ENCODE measurements around the gene NINJ1. TPM values are rescaled to one million over a fixed set of nuclear protein-coding genes. Genes with fewer than 3 reads are reported as not detected.

NINJ1 gene
- total and polyA plus RNA-seq, 2 of the 8 experiments (the other 6 are each of a cell fraction or from before 2014, with no cell fraction given), result 28.2 to 65.6 TPM

- peak overlapping the region in 3 of 4 experiments; percentile 53 to 86 (median 61); a peak in 4 of 8 replicates for H3K4me3 ChIP-seq (ENCODE audit: extremely low read depth in 1 of 4, insufficient read depth in 2 of 4, low read depth in 3 of 4, low read length in 4 of 4)
- CTCF ChIA-PET (ENCODE audit: partially characterized antibody), result interaction anchor here (0.8 to 2.3 kb wide), 6 partner anchors 8 to 119 kb away, joined by 3 to 7 read pairs (median 3); no protein-coding TSS in a partner anchor
- TF ChIP-seq TAF1 (IDR thresholded peaks at IDR 0.05; ENCODE audit: low read depth, low read length) (no peak), POU5F1 (IDR thresholded peaks at IDR 0.05; ENCODE audit: low read depth, low read length) (no peak), RNF2 (IDR thresholded peaks at IDR 0.05; ENCODE audit: borderline replicate concordance, low read depth, low read length, missing control alignments, poor library complexity, severe bottlenecking) (no peak), SAP30 (IDR thresholded peaks at IDR 0.05; ENCODE audit: insufficient read depth, insufficient replicate concordance, low read length) (no peak), SIX5 (IDR thresholded peaks at IDR 0.05; ENCODE audit: low read depth, low read length) (no peak), NANOG (IDR thresholded peaks at IDR 0.05; ENCODE audit: insufficient read depth, low read depth, low read length, poor library complexity, severe bottlenecking) (no peak), SUZ12 (IDR thresholded peaks at IDR 0.05; ENCODE audit: low read length) (no peak), KDM1A (IDR thresholded peaks at IDR 0.05; ENCODE audit: borderline replicate concordance, low read length) (no peak), TAF7 (optimal IDR thresholded peaks at IDR 0.05; ENCODE audit: borderline replicate concordance, low read depth, low read length) (no peak), POLR2AphosphoS5 (IDR thresholded peaks at IDR 0.05; ENCODE audit: low read depth, low read length) (no peak), BRCA1 (IDR thresholded peaks at IDR 0.05; ENCODE audit: low read depth, low read length) (no peak), NRF1 (IDR thresholded peaks at IDR 0.05; ENCODE audit: low read depth, low read length) (no peak), RXRA (IDR thresholded peaks at IDR 0.05; ENCODE audit: insufficient read depth, low read depth, low read length) (no peak)
These were observed 49.1 kb upstream of the NINJ1 start for GRCh38 chr9:93183131-93183662.

More at GRCh38 chr9:93183131-93183662, 49.1 kb upstream of the NINJ1 start:
- no peak overlapping the region for H3K4ac ChIP-seq (replicated peaks; ENCODE audit: insufficient read length, low read depth, low read length)
- no peak overlapping the region for H4K5ac ChIP-seq (ENCODE audit: insufficient read length, low read depth, low read length)
- H3K4me2 ChIP-seq (ENCODE audit: insufficient read depth in 1 of 2, low read depth in 2 of 2, low read length in 2 of 2), result peak overlapping the region; percentile 58 to 87
- H2AFZ ChIP-seq (ENCODE audit: low read length), result no peak overlapping the region
- H3K9me3 ChIP-seq (ENCODE audit: insufficient read depth in 2 of 2, low read depth in 1 of 2, low read length in 1 of 2), result no peaks in the 10 kb centered on the region
- peaks cover 8 to 19% of the 10 kb centered on the region in 2 experiments for H4K20me1 ChIP-seq (replicated peaks in 1 of 2; ENCODE audit: control insufficient read depth in 1 of 2, insufficient read depth in 2 of 2, low read length in 2 of 2)
- H3K36me3 ChIP-seq (ENCODE audit: control insufficient read depth in 2 of 4, insufficient read depth in 4 of 4, low read length in 3 of 4), result no peaks in the 10 kb centered on the region
- no peak overlapping the region for H2BK20ac ChIP-seq (ENCODE audit: low read length)
- FAIRE-seq (no peak), DNase-seq (ENCODE audit: low read depth in 1 of 2, low spot score in 2 of 2) (no peak)
- H2BK12ac ChIP-seq (ENCODE audit: low read depth, low read length), result no peak overlapping the region
- peaks cover 0 to 43% (median 27%) of the 10 kb centered on the region in 4 experiments; a peak in 6 of 7 replicates for H3K27me3 ChIP-seq (replicated peaks in 1 of 4; ENCODE audit: control insufficient read depth in 3 of 4, extremely low read depth in 1 of 4, insufficient read depth in 3 of 4, low read length in 3 of 4)
- H2AK5ac ChIP-seq (ENCODE audit: low read depth, low read length), result no peak overlapping the region
- H3K79me2 ChIP-seq (ENCODE audit: control insufficient read depth in 1 of 2, insufficient read depth in 2 of 2, low read length in 2 of 2), result peaks cover 0 to 23% of the 10 kb centered on the region in 2 experiments; a peak in 2 of 4 replicates
- no peak overlapping the region for H3K23ac ChIP-seq (ENCODE audit: insufficient read length)
- H3K27ac ChIP-seq (ENCODE audit: low read depth, low read length), result no peak overlapping the region
- no peak overlapping the region for H3K14ac ChIP-seq (ENCODE audit: insufficient read length)
- POLR2A ChIA-PET (ENCODE audit: partially characterized antibody), result no interaction called here
- peaks cover 18% of the 10 kb centered on the region; the same call in 1 of the 2 replicates for H3K23me2 ChIP-seq (ENCODE audit: low read depth, low read length)
- H3K56ac ChIP-seq (replicated peaks; ENCODE audit: insufficient read length, low read depth, low read length), result no peak overlapping the region
- peaks cover 0 to 16% (median 7%) of the 10 kb centered on the region in 4 experiments; a peak in 6 of 7 replicates for H3K4me1 ChIP-seq (replicated peaks in 1 of 4; ENCODE audit: control insufficient read depth in 3 of 4, insufficient read depth in 4 of 4, low read length in 3 of 4)
- H2BK120ac ChIP-seq (replicated peaks; ENCODE audit: low read depth, low read length), result no peak overlapping the region
- H2BK5ac ChIP-seq (ENCODE audit: low read depth, low read length), result no peak overlapping the region
- no peak overlapping the region for H3K9ac ChIP-seq (replicated peaks in 1 of 4; ENCODE audit: extremely low read depth in 1 of 4, low read depth in 3 of 4, low read length in 3 of 4)
- 88% methylated on average over 5 of the region's 5 CpGs; no CpG with 5 or more reads in 1 of the 2 experiments for WGBS, 2 experiments (ENCODE audit: extremely low coverage in 1 of 2, insufficient coverage in 1 of 2, insufficient read length in 1 of 2, insufficient replicate concordance in 2 of 2, low coverage in 1 of 2, low lambda C conversion rate in 2 of 2, missing lambda C conversion rate in 1 of 2)
- H3K18ac ChIP-seq (ENCODE audit: extremely low read depth, low read length), result 0 out of 2 replicates have a peak overlapping the region, but pooled peaks have one; percentile 48
- H4K8ac ChIP-seq (ENCODE audit: extremely low read depth, insufficient read depth, low read length), result peak overlapping the region; percentile 76; the same call in 1 of the 2 replicates
- H4K91ac ChIP-seq (replicated peaks; ENCODE audit: insufficient read length, low read length), result no peak overlapping the region
- H3K79me1 ChIP-seq (ENCODE audit: low read depth, low read length), result peaks cover 8% of the 10 kb centered on the region
- no peak overlapping the region; the same call in none of the 2 replicates for H2BK15ac ChIP-seq (ENCODE audit: low read length)

All from H1 (cell line).